ENCODE measurements around the gene NACC2. TPM values are rescaled to one million over a fixed set of nuclear protein-coding genes. Genes with fewer than 3 reads are reported as not detected.

NACC2 gene
- total and polyA plus RNA-seq, 2 experiments from 2014 or later, result 3.8 to 20.8 TPM

- Mint-ChIP-seq H3K36me3 (ENCODE audit: low read depth) (no peaks in the 10 kb centered on the region), H3K9me3 (no peaks in the 10 kb centered on the region)
- H3K36me3 ChIP-seq (ENCODE audit: insufficient read depth), result no peaks in the 10 kb centered on the region
Measured at GRCh38 chr9:136048560-136049411, 46.3 kb downstream of the NACC2 start.

More at GRCh38 chr9:136048560-136049411, 46.3 kb downstream of the NACC2 start:
- Mint-ChIP-seq H3K27ac (no peak overlapping the region), H3K4me3 (peak overlapping the region; percentile 16; the same call in 1 of the 3 replicates), H3K27me3 (ENCODE audit: insufficient read depth, low read depth, poor library complexity) (peaks cover 8% of the 10 kb centered on the region), H3K4me1 (peaks cover 23% of the 10 kb centered on the region)
- no peak overlapping the region for H3K4me3 ChIP-seq
- no peaks in the 10 kb centered on the region for H3K9me2 ChIP-seq (ENCODE audit: insufficient read depth)
- no peak overlapping the region for H2AFZ ChIP-seq
- no peak for ATAC-seq
- no peaks in the 10 kb centered on the region for H3K79me2 ChIP-seq (replicated peaks; ENCODE audit: insufficient read depth)
- peaks cover 10% of the 10 kb centered on the region for H3K4me1 ChIP-seq (ENCODE audit: insufficient read depth)
- H3F3A ChIP-seq (replicated peaks; ENCODE audit: low read depth), result peaks cover 9% of the 10 kb centered on the region; the same call in 1 of the 2 replicates
- no peaks in the 10 kb centered on the region; the same call in 1 of the 2 replicates for H3K27me3 ChIP-seq (ENCODE audit: insufficient read depth)
- TF ChIP-seq EZH2 (IDR thresholded peaks at IDR 0.05; ENCODE audit: low read depth, unreplicated experiment) (no peak), JUNB (IDR thresholded peaks at IDR 0.05; ENCODE audit: unreplicated experiment) (no peak), ETS1 (IDR thresholded peaks at IDR 0.05) (no peak), ZNF114 (CRISPR knock-in tag; IDR thresholded peaks at IDR 0.05) (no peak), ZNF331 (CRISPR knock-in tag; IDR thresholded peaks at IDR 0.05; ENCODE audit: low read depth) (no peak), STAT1 (IDR thresholded peaks at IDR 0.05; ENCODE audit: unreplicated experiment) (no peak), POLR2AphosphoS5 (IDR thresholded peaks at IDR 0.05; ENCODE audit: low read depth) (no peak), CREB1 (CRISPR knock-in tag; IDR thresholded peaks at IDR 0.05; ENCODE audit: low read depth) (no peak), NANOG (IDR thresholded peaks at IDR 0.05; ENCODE audit: borderline replicate concordance) (no peak), EZH2phosphoT487 (IDR thresholded peaks at IDR 0.05; ENCODE audit: unreplicated experiment) (no peak)
- TF ChIP-seq, protein P1, sequence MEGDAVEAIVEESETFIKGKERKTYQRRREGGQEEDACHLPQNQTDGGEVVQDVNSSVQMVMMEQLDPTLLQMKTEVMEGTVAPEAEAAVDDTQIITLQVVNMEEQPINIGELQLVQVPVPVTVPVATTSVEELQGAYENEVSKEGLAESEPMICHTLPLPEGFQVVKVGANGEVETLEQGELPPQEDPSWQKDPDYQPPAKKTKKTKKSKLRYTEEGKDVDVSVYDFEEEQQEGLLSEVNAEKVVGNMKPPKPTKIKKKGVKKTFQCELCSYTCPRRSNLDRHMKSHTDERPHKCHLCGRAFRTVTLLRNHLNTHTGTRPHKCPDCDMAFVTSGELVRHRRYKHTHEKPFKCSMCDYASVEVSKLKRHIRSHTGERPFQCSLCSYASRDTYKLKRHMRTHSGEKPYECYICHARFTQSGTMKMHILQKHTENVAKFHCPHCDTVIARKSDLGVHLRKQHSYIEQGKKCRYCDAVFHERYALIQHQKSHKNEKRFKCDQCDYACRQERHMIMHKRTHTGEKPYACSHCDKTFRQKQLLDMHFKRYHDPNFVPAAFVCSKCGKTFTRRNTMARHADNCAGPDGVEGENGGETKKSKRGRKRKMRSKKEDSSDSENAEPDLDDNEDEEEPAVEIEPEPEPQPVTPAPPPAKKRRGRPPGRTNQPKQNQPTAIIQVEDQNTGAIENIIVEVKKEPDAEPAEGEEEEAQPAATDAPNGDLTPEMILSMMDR (conservative IDR thresholded peaks at IDR 0.05; ENCODE audit: low read depth in 2 of 2), result no peak
- TF ChIP-seq, protein P2, sequence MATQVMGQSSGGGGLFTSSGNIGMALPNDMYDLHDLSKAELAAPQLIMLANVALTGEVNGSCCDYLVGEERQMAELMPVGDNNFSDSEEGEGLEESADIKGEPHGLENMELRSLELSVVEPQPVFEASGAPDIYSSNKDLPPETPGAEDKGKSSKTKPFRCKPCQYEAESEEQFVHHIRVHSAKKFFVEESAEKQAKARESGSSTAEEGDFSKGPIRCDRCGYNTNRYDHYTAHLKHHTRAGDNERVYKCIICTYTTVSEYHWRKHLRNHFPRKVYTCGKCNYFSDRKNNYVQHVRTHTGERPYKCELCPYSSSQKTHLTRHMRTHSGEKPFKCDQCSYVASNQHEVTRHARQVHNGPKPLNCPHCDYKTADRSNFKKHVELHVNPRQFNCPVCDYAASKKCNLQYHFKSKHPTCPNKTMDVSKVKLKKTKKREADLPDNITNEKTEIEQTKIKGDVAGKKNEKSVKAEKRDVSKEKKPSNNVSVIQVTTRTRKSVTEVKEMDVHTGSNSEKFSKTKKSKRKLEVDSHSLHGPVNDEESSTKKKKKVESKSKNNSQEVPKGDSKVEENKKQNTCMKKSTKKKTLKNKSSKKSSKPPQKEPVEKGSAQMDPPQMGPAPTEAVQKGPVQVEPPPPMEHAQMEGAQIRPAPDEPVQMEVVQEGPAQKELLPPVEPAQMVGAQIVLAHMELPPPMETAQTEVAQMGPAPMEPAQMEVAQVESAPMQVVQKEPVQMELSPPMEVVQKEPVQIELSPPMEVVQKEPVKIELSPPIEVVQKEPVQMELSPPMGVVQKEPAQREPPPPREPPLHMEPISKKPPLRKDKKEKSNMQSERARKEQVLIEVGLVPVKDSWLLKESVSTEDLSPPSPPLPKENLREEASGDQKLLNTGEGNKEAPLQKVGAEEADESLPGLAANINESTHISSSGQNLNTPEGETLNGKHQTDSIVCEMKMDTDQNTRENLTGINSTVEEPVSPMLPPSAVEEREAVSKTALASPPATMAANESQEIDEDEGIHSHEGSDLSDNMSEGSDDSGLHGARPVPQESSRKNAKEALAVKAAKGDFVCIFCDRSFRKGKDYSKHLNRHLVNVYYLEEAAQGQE (IDR thresholded peaks at IDR 0.05; ENCODE audit: unreplicated experiment), result no peak
- TF ChIP-seq, protein P3, sequence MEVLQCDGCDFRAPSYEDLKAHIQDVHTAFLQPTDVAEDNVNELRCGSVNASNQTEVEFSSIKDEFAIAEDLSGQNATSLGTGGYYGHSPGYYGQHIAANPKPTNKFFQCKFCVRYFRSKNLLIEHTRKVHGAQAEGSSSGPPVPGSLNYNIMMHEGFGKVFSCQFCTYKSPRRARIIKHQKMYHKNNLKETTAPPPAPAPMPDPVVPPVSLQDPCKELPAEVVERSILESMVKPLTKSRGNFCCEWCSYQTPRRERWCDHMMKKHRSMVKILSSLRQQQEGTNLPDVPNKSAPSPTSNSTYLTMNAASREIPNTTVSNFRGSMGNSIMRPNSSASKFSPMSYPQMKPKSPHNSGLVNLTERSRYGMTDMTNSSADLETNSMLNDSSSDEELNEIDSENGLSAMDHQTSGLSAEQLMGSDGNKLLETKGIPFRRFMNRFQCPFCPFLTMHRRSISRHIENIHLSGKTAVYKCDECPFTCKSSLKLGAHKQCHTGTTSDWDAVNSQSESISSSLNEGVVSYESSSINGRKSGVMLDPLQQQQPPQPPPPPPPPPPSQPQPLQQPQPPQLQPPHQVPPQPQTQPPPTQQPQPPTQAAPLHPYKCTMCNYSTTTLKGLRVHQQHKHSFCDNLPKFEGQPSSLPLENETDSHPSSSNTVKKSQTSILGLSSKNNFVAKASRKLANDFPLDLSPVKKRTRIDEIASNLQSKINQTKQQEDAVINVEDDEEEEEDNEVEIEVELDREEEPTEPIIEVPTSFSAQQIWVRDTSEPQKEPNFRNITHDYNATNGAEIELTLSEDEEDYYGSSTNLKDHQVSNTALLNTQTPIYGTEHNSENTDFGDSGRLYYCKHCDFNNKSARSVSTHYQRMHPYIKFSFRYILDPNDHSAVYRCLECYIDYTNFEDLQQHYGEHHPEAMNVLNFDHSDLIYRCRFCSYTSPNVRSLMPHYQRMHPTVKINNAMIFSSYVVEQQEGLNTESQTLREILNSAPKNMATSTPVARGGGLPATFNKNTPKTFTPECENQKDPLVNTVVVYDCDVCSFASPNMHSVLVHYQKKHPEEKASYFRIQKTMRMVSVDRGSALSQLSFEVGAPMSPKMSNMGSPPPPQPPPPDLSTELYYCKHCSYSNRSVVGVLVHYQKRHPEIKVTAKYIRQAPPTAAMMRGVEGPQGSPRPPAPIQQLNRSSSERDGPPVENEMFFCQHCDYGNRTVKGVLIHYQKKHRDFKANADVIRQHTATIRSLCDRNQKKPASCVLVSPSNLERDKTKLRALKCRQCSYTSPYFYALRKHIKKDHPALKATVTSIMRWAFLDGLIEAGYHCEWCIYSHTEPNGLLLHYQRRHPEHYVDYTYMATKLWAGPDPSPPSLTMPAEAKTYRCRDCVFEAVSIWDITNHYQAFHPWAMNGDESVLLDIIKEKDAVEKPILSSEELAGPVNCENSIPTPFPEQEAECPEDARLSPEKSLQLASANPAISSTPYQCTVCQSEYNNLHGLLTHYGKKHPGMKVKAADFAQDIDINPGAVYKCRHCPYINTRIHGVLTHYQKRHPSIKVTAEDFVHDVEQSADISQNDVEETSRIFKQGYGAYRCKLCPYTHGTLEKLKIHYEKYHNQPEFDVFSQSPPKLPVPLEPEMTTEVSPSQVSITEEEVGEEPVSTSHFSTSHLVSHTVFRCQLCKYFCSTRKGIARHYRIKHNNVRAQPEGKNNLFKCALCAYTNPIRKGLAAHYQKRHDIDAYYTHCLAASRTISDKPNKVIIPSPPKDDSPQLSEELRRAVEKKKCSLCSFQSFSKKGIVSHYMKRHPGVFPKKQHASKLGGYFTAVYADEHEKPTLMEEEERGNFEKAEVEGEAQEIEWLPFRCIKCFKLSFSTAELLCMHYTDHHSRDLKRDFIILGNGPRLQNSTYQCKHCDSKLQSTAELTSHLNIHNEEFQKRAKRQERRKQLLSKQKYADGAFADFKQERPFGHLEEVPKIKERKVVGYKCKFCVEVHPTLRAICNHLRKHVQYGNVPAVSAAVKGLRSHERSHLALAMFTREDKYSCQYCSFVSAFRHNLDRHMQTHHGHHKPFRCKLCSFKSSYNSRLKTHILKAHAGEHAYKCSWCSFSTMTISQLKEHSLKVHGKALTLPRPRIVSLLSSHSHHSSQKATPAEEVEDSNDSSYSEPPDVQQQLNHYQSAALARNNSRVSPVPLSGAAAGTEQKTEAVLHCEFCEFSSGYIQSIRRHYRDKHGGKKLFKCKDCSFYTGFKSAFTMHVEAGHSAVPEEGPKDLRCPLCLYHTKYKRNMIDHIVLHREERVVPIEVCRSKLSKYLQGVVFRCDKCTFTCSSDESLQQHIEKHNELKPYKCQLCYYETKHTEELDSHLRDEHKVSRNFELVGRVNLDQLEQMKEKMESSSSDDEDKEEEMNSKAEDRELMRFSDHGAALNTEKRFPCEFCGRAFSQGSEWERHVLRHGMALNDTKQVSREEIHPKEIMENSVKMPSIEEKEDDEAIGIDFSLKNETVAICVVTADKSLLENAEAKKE (CRISPR knock-in tag; IDR thresholded peaks at IDR 0.05), result no peak
- no peaks in the 10 kb centered on the region; the same call in 1 of the 2 replicates for H4K20me1 ChIP-seq (replicated peaks; ENCODE audit: insufficient read depth)
- H3K27ac ChIP-seq (ENCODE audit: low read depth), result no peak overlapping the region
- DNase-seq (ENCODE audit: low spot score), result no peak
- H3K4me2 ChIP-seq, result no peak overlapping the region
